ENCODE measurements around the gene ABCA3.

The ABCA3 gene

GRCh38 chr16:2233872-2234812 lies 106.4 kb downstream of the ABCA3 start:
- DNase-seq, result no peak

DNA sequence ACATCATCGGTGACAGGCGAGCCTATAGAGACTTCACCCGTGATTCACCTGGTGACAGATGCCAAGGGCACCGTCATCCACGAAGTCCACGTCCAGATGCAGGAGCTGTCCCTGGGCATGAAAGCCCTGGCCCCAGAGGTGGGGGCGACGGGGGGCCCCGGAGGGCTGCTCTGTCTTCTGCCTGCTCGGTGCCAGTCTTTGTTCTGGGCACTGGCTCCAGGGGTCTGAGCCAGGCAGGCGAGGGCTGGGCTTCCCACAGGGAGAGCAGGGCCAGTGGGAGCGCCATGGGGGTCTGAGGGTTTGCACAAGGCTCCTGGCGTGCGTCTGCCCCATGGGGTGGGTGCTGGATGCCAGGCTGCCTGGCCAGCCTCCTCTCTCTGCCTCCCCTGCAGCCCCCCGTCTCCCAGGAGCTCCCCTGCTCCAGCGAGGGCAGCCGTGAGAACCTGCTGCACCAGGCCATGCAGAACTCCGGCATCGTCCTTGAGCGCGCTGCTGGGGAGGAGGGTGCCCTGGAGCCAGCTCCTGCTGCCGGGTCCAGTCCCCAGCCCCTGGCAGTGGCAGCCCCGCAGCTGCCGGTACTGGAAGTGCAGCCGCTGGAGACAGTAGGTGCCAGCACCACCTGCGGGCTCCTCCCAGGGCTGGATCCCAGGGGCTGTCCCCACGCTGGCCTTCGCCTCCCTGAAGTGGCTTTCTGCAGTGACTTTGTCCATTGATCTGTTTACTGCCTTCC lies 107.3 kb downstream of the ABCA3 start:
- DNase-seq, result no peak

GRCh38 chr16:2232094-2232990 lies 108.2 kb downstream of the ABCA3 start:
- DNase-seq, result no peak

- DNase-seq, result no peak
Observed at GRCh38 chr16:2231016-2231931, 109.3 kb downstream of the ABCA3 start.

DNA sequence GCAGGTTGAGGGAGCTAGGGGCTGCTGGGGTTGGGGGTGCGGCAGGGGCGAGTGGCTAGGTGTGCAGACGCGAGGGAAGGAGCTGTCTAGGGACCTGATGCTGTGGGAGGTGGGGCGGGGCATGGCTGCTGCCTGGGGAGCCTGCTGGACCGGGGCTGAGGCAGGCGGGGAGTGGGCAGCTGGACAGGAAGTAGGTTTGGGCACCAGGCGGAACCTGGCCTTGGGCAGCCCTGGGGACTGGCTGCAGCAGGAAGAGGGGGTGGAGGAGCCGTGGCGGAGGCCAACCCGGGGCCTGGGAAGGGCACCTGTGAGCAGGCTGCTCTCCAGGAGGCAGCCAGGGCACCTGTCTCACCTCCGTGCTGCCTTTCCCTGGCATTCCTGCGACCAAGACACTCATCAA lies 110.2 kb downstream of the ABCA3 start:
- no peak for DNase-seq

GRCh38 chr16:2229632-2230250 lies 110.8 kb downstream of the ABCA3 start:
- no peak for DNase-seq

- no peak for DNase-seq
Observed at GRCh38 chr16:2229091-2229490, 111.4 kb downstream of the ABCA3 start.

GRCh38 chr16:2228161-2228824 lies 112.2 kb downstream of the ABCA3 start:
- no peak for DNase-seq

- DNase-seq, result no peak
Observed at GRCh38 chr16:2226918-2227317, 113.6 kb downstream of the ABCA3 start.

GRCh38 chr16:2226245-2226793 lies 114.2 kb downstream of the ABCA3 start:
- no peak for DNase-seq

Data from activated T-cell treated with anti-CD3 and anti-CD28 coated beads, Interleukin-2, amount 50 U/mL, for 48 hours (primary cell).